GM23338 (cell line): Measurements from ENCODE around the gene PGPEP1. TPM values are rescaled to one million over a fixed set of nuclear protein-coding genes. Genes with fewer than 3 reads are reported as not detected.

ENCODE experiments used
- ATAC-seq: fragments of 200-7000 bp; cut with Tn5 transposase; 3 replicates; pipeline ENCODE4 v1.9.1; 2020
- DNase-seq: peaks from one replicate; pipeline ENCODE4 v3.0.0-alpha.2; 2015; ENCODE audit warnings: low spot score
- H2AFZ ChIP-seq: fragments of 200-600 bp; sonication (generic); 2 replicates; pipeline ENCODE4 v1.8.0; 2016; ENCODE audit warnings: antibody characterized with exemption, mild to moderate bottlenecking, moderate library complexity
- H3F3A ChIP-seq: fragments of 200-600 bp; sonication (generic); replicated peaks from 2 replicates; pipeline ENCODE4 v1.8.0; 2017; ENCODE audit warnings: antibody characterized with exemption, mixed run types, low read depth
- H3K27ac ChIP-seq: fragments of 200-600 bp; sonication (generic); 2 replicates; pipeline ENCODE4 v1.6.1; 2016; ENCODE audit warnings: low read depth
- H3K27me3 ChIP-seq: fragments of 200-600 bp; sonication (generic); 2 replicates; pipeline ENCODE4 v1.8.0; 2016; ENCODE audit warnings: mild to moderate bottlenecking, mixed run types, moderate library complexity; ENCODE audit not compliant: insufficient read depth
- H3K36me3 ChIP-seq: fragments of 200-600 bp; sonication (generic); 2 replicates; pipeline ENCODE4 v1.8.0; 2016; ENCODE audit warnings: mild to moderate bottlenecking; ENCODE audit not compliant: insufficient read depth
- H3K4me1 ChIP-seq: fragments of 200-600 bp; sonication (generic); 2 replicates; pipeline ENCODE4 v1.8.0; 2016; ENCODE audit warnings: mild to moderate bottlenecking, moderate library complexity; ENCODE audit not compliant: insufficient read depth
- H3K4me2 ChIP-seq: fragments of 200-600 bp; sonication (generic); 2 replicates; pipeline ENCODE4 v1.7.1; 2017; ENCODE audit warnings: mixed run types
- H3K4me3 ChIP-seq: fragments of 200-600 bp; sonication (generic); 2 replicates; pipeline ENCODE4 v1.6.1; 2016; ENCODE audit warnings: mixed run types
- H3K79me2 ChIP-seq: fragments of 200-600 bp; sonication (generic); replicated peaks from 2 replicates; pipeline ENCODE4 v1.8.0; 2017; ENCODE audit warnings: mild to moderate bottlenecking; ENCODE audit not compliant: insufficient read depth
- H3K9me2 ChIP-seq: fragments of 200-600 bp; sonication (generic); 2 replicates; pipeline ENCODE4 v1.8.0; 2017; ENCODE audit not compliant: insufficient read depth
- H4K20me1 ChIP-seq: fragments of 200-600 bp; sonication (generic); replicated peaks from 2 replicates; pipeline ENCODE4 v1.8.0; 2017; ENCODE audit warnings: mild to moderate bottlenecking; ENCODE audit not compliant: insufficient read depth
- H3K27ac Mint-ChIP-seq: 2 replicates; pipeline ENCODE4 v1.8.0; 2020; ENCODE audit warnings: inconsistent platforms, mild to moderate bottlenecking, moderate library complexity, mixed read lengths
- H3K27me3 Mint-ChIP-seq: 3 replicates; pipeline ENCODE4 v1.8.0; 2022; ENCODE audit warnings: low read depth, mild to moderate bottlenecking, moderate library complexity, mixed read lengths, inconsistent platforms; ENCODE audit not compliant: insufficient read depth, poor library complexity
- H3K36me3 Mint-ChIP-seq: 3 replicates; pipeline ENCODE4 v1.8.0; 2021; ENCODE audit warnings: low read depth, mild to moderate bottlenecking, inconsistent platforms, moderate library complexity, mixed read lengths
- H3K4me1 Mint-ChIP-seq: 3 replicates; pipeline ENCODE4 v1.8.0; 2020; ENCODE audit warnings: mild to moderate bottlenecking, inconsistent platforms, mixed read lengths
- H3K4me3 Mint-ChIP-seq: 3 replicates; pipeline ENCODE4 v1.8.0; 2021; ENCODE audit warnings: moderate library complexity, mild to moderate bottlenecking, inconsistent platforms, mixed read lengths
- H3K9me3 Mint-ChIP-seq: 3 replicates; pipeline ENCODE4 v1.8.0; 2020; ENCODE audit warnings: moderate library complexity, mild to moderate bottlenecking, inconsistent platforms, mixed read lengths
- CREB1 ChIP-seq: fragments of 250-450 bp; sonication (Bioruptor Pico); IDR thresholded peaks from 2 replicates; pipeline ENCODE4 v1.5.0; 2020; ENCODE audit warnings: low read depth, mild to moderate bottlenecking, moderate library complexity
- CTCF ChIP-seq, 2 experiments: fragments of 200-600 bp in 1 of 2; sonication (generic) in 1 of 2; conservative IDR thresholded peaks; 2 replicates each; pipeline versions ENCODE4 v1.5.1 to v1.6.1; 2016 to 2017; ENCODE audit warnings: antibody characterized with exemption in 2 of 2, low read depth in 2 of 2, mild to moderate bottlenecking in 2 of 2, moderate library complexity in 1 of 2
- EZH2 ChIP-seq: fragments of 200-600 bp; sonication (generic); IDR thresholded peaks from one replicate; pipeline ENCODE4 v1.8.0; 2017; ENCODE audit warnings: antibody characterized with exemption, mild to moderate bottlenecking, low read depth; ENCODE audit not compliant: unreplicated experiment
- EZH2phosphoT487 ChIP-seq: fragments of 200-600 bp; sonication (generic); IDR thresholded peaks from one replicate; pipeline ENCODE4 v1.8.1; 2018; ENCODE audit warnings: antibody characterized with exemption; ENCODE audit not compliant: unreplicated experiment
- POLR2AphosphoS5 ChIP-seq: IDR thresholded peaks from 2 replicates; pipeline ENCODE4 v1.6.1; 2016; ENCODE audit warnings: antibody characterized with exemption, low read depth
- STAT1 ChIP-seq: IDR thresholded peaks from one replicate; pipeline ENCODE4 v1.6.1; 2016; ENCODE audit warnings: antibody characterized with exemption; ENCODE audit not compliant: unreplicated experiment
- ZNF114 ChIP-seq: fragments of 250-450 bp; sonication (Bioruptor Pico); IDR thresholded peaks from 2 replicates; pipeline ENCODE4 v1.5.0; 2020; ENCODE audit warnings: mild to moderate bottlenecking, moderate library complexity
- ZNF462 ChIP-seq: fragments of 250-450 bp; sonication (Bioruptor Pico); IDR thresholded peaks from 2 replicates; pipeline ENCODE4 v1.5.0; 2020; ENCODE audit warnings: mild to moderate bottlenecking, moderate library complexity
- polyA plus RNA-seq: library from polyadenylated mRNA; unstranded; fragments of >200 nt; fragmentation: Nextera tagmentation; extraction: Ambion mirVana; gene quantifications from 2 replicates; pipeline ENCODE4 v1.2.1, GENCODE V29; 2016
- total RNA-seq: library from RNA; depleted of rRNA; stranded (reverse); fragments of >200 nt; shearing (Covaris generic); gene quantifications from 2 replicates; pipeline ENCODE4 v1.2.3, GENCODE V29; 2014
- TF ChIP-seq, protein P1 (sequence below): IDR thresholded peaks from 2 replicates; pipeline ENCODE4 v1.6.1; 2016; ENCODE audit warnings: antibody characterized with exemption
- TF ChIP-seq, protein P2 (sequence below): IDR thresholded peaks from one replicate; pipeline ENCODE4 v1.6.1; 2018; ENCODE audit warnings: antibody characterized with exemption; ENCODE audit not compliant: unreplicated experiment

Gene PGPEP1
- total and polyA plus RNA-seq, 2 experiments from 2014 or later: 15.5 to 18.9 TPM

DNA sequence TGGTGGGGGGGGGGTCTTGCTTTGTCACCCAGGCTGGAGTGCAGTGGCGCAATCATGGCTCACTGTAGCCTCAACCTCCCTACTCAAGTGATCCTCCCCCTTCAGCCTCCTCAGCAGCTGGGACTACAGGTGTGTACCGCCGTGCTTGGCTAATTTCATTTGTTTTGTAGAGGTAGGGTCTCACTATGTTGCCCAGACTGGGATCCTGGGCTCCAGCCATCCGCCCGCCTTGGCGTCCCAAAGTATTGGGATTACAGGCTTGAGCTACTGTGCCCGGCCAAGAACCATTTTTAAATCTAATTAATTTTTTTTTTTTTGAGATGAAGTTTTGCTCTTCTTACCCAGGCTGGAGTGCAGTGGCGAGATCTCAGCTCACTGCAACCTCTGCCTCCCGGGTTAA is 40.7 kb upstream of the PGPEP1 start:
- TF ChIP-seq, protein P1, sequence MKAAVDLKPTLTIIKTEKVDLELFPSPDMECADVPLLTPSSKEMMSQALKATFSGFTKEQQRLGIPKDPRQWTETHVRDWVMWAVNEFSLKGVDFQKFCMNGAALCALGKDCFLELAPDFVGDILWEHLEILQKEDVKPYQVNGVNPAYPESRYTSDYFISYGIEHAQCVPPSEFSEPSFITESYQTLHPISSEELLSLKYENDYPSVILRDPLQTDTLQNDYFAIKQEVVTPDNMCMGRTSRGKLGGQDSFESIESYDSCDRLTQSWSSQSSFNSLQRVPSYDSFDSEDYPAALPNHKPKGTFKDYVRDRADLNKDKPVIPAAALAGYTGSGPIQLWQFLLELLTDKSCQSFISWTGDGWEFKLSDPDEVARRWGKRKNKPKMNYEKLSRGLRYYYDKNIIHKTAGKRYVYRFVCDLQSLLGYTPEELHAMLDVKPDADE: no peak
- TF ChIP-seq EZH2phosphoT487 (no peak), ZNF114 (CRISPR knock-in tag) (no peak), ZNF462 (CRISPR knock-in tag) (no peak), CREB1 (CRISPR knock-in tag) (no peak), EZH2 (no peak), CTCF (conservative IDR thresholded peaks at IDR 0.05; ENCODE audit: low read depth in 2 of 2) (no peak), STAT1 (no peak), POLR2AphosphoS5 (no peak)
- TF ChIP-seq, protein P2, sequence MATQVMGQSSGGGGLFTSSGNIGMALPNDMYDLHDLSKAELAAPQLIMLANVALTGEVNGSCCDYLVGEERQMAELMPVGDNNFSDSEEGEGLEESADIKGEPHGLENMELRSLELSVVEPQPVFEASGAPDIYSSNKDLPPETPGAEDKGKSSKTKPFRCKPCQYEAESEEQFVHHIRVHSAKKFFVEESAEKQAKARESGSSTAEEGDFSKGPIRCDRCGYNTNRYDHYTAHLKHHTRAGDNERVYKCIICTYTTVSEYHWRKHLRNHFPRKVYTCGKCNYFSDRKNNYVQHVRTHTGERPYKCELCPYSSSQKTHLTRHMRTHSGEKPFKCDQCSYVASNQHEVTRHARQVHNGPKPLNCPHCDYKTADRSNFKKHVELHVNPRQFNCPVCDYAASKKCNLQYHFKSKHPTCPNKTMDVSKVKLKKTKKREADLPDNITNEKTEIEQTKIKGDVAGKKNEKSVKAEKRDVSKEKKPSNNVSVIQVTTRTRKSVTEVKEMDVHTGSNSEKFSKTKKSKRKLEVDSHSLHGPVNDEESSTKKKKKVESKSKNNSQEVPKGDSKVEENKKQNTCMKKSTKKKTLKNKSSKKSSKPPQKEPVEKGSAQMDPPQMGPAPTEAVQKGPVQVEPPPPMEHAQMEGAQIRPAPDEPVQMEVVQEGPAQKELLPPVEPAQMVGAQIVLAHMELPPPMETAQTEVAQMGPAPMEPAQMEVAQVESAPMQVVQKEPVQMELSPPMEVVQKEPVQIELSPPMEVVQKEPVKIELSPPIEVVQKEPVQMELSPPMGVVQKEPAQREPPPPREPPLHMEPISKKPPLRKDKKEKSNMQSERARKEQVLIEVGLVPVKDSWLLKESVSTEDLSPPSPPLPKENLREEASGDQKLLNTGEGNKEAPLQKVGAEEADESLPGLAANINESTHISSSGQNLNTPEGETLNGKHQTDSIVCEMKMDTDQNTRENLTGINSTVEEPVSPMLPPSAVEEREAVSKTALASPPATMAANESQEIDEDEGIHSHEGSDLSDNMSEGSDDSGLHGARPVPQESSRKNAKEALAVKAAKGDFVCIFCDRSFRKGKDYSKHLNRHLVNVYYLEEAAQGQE: no peak
- H3K4me1 ChIP-seq: peaks cover 22% of the 10 kb centered on the region
- H2AFZ ChIP-seq: no peak overlapping the region
- no peak overlapping the region for H3K27ac ChIP-seq
- H3K36me3 Mint-ChIP-seq: no peaks in the 10 kb centered on the region
- peaks cover 16% of the 10 kb centered on the region for H3K27me3 Mint-ChIP-seq
- no peaks in the 10 kb centered on the region for H3K27me3 ChIP-seq
- H3K4me1 Mint-ChIP-seq: peaks cover 15% of the 10 kb centered on the region
- H3K36me3 ChIP-seq: no peaks in the 10 kb centered on the region
- H3K9me3 Mint-ChIP-seq: no peaks in the 10 kb centered on the region
- no peak for DNase-seq
- no peak overlapping the region for H3K4me3 Mint-ChIP-seq
- H3K79me2 ChIP-seq: no peaks in the 10 kb centered on the region
- no peak for ATAC-seq
- H4K20me1 ChIP-seq: no peaks in the 10 kb centered on the region
- H3F3A ChIP-seq: peaks cover 18% of the 10 kb centered on the region
- H3K27ac Mint-ChIP-seq: no peak overlapping the region
- no peak overlapping the region for H3K4me2 ChIP-seq
- H3K4me3 ChIP-seq: no peak overlapping the region
- no peaks in the 10 kb centered on the region for H3K9me2 ChIP-seq
